Measurements from ENCODE around the gene FMO3.

The FMO3 gene

DNA sequence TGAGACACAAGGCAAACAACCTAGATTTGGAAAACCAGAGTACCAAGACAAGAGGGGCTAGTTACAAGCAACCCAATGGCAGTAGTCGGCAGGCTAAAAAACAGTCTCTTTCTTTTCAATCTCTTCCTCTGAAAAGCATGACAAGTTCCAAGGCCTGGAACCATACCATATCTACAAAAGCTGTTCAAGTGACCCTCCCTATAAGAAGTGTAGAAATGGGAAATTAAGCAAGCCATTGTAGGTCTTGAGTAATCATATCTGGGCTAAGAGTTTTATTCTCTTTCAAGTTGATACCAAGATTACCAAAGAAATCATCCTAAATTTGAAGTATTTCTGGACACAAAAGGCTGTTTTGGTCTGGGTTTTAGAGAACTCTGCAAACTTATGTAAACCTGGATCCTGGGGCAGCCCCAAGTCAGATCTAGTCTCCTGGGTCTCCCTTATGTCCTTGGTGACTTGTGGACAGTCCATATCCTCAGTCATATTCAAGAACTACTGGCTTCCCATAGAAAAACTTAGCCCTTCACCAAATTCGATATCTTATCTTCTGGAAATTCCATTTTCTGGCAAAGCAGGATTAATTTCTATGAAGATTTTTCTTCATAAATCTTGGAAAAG is 24.7 kb downstream of the FMO3 start:
- no peak for DNase-seq (ENCODE audit: extremely low read depth, insufficient read length)
- Histone ChIP-seq H3K4me3 (replicated peaks; ENCODE audit: low read depth, low read length) (no peak overlapping the region), H3K36me3 (ENCODE audit: control insufficient read depth, insufficient read depth, low read length) (no peaks in the 10 kb centered on the region), H3K27me3 (replicated peaks; ENCODE audit: control insufficient read depth, insufficient read depth, low read length) (no peaks in the 10 kb centered on the region; the same call in none of the 2 replicates)
- TF ChIP-seq, protein P1, sequence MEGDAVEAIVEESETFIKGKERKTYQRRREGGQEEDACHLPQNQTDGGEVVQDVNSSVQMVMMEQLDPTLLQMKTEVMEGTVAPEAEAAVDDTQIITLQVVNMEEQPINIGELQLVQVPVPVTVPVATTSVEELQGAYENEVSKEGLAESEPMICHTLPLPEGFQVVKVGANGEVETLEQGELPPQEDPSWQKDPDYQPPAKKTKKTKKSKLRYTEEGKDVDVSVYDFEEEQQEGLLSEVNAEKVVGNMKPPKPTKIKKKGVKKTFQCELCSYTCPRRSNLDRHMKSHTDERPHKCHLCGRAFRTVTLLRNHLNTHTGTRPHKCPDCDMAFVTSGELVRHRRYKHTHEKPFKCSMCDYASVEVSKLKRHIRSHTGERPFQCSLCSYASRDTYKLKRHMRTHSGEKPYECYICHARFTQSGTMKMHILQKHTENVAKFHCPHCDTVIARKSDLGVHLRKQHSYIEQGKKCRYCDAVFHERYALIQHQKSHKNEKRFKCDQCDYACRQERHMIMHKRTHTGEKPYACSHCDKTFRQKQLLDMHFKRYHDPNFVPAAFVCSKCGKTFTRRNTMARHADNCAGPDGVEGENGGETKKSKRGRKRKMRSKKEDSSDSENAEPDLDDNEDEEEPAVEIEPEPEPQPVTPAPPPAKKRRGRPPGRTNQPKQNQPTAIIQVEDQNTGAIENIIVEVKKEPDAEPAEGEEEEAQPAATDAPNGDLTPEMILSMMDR (IDR thresholded peaks at IDR 0.05; ENCODE audit: insufficient read depth, low read length, poor library complexity, severe bottlenecking): no peak

DNA sequence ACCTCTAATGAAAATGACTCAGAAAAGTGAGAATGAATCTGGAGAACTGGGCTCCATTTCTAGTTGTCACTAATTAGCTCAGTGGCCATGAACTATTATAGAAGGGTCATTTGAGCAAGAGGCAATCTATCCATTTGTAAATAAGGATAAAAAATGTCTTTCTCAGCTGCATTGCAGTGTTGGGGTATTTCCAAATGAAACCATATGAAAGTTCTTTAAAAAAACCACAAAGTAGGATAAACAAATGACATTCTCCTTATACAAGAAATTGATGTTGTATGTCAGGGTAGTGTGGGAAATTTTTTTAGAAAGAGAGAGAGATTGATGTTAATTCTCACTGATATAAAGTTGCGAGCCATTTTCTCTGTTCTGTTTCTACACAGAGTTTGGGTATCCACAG is 26.0 kb downstream of the FMO3 start:
- TF ChIP-seq, protein P1 (IDR thresholded peaks at IDR 0.05; ENCODE audit: insufficient read depth, low read length, poor library complexity, severe bottlenecking): no peak
- no peak for DNase-seq (ENCODE audit: extremely low read depth, insufficient read length)
- H3K4me3 ChIP-seq (replicated peaks; ENCODE audit: low read depth, low read length): no peak overlapping the region
- no peaks in the 10 kb centered on the region for H3K36me3 ChIP-seq (ENCODE audit: control insufficient read depth, insufficient read depth, low read length)
- no peaks in the 10 kb centered on the region; the same call in none of the 2 replicates for H3K27me3 ChIP-seq (replicated peaks; ENCODE audit: control insufficient read depth, insufficient read depth, low read length)

DNA sequence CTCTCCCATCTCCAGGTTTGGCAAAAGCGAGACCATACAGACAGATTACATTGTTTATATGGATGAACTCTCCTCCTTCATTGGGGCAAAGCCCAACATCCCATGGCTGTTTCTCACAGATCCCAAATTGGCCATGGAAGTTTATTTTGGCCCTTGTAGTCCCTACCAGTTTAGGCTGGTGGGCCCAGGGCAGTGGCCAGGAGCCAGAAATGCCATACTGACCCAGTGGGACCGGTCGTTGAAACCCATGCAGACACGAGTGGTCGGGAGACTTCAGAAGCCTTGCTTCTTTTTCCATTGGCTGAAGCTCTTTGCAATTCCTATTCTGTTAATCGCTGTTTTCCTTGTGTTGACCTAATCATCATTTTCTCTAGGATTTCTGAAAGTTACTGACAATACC is 26.4 kb downstream of the FMO3 start:
- TF ChIP-seq, protein P1 (IDR thresholded peaks at IDR 0.05; ENCODE audit: insufficient read depth, low read length, poor library complexity, severe bottlenecking): no peak
- no peak overlapping the region for H3K4me3 ChIP-seq (replicated peaks; ENCODE audit: low read depth, low read length)
- no peaks in the 10 kb centered on the region for H3K36me3 ChIP-seq (ENCODE audit: control insufficient read depth, insufficient read depth, low read length)
- no peak for DNase-seq (ENCODE audit: extremely low read depth, insufficient read length)
- no peaks in the 10 kb centered on the region; the same call in none of the 2 replicates for H3K27me3 ChIP-seq (replicated peaks; ENCODE audit: control insufficient read depth, insufficient read depth, low read length)

DNA sequence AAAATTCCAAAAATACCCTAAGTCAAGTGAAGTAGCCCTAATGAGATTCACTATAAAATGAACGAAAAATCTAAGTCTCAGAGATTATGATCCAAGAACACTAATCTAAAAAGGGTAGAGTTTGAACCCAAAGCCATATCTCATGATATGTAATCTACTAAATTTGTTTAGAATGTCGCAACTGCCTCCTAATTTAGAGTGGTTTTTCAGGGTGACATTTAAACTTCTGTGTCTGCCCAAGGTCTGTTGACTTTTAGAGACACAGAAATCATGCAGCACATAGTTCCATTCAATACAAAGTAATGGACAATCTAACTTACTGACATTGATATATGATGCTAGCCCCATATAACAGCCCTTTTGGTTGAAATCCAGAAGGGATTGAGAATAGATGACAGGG is 28.9 kb downstream of the FMO3 start:
- TF ChIP-seq, protein P1 (IDR thresholded peaks at IDR 0.05; ENCODE audit: insufficient read depth, low read length, poor library complexity, severe bottlenecking): no peak
- H3K27me3 ChIP-seq (replicated peaks; ENCODE audit: control insufficient read depth, insufficient read depth, low read length): no peaks in the 10 kb centered on the region; the same call in none of the 2 replicates
- no peak overlapping the region for H3K4me3 ChIP-seq (replicated peaks; ENCODE audit: low read depth, low read length)

DNA sequence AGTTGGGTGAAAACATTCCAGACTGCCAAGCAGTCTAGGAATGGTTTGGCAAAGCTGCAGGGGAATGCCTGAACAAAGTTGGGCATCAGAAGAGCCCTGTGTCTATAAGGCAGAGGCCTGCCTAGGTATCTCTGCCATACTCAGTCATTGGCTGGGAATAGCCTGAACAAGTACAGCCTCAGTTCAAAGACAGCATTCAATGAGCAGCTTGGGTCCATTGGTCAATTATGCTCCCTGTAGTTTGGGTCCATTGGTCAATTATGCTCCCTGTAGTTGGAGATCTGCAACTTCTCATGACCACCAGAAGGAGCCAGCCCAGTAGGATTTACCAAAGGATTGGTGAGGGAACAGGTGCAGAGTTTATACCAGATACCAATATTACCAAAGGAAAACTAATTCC is 31.6 kb downstream of the FMO3 start:
- H3K4me3 ChIP-seq (replicated peaks; ENCODE audit: low read depth, low read length): no peak overlapping the region
- H3K36me3 ChIP-seq (ENCODE audit: control insufficient read depth, insufficient read depth, low read length): no peaks in the 10 kb centered on the region
- H3K27me3 ChIP-seq (replicated peaks; ENCODE audit: control insufficient read depth, insufficient read depth, low read length): no peaks in the 10 kb centered on the region
- no peak for DNase-seq (ENCODE audit: extremely low read depth, insufficient read length)
- TF ChIP-seq, protein P1 (IDR thresholded peaks at IDR 0.05; ENCODE audit: insufficient read depth, low read length, poor library complexity, severe bottlenecking): no peak

More for the DNA sequence above, 28.9 kb downstream of the FMO3 start:
- no peaks in the 10 kb centered on the region for H3K36me3 ChIP-seq (ENCODE audit: control insufficient read depth, insufficient read depth, low read length)
- DNase-seq (ENCODE audit: extremely low read depth, insufficient read length): no peak

DNA sequence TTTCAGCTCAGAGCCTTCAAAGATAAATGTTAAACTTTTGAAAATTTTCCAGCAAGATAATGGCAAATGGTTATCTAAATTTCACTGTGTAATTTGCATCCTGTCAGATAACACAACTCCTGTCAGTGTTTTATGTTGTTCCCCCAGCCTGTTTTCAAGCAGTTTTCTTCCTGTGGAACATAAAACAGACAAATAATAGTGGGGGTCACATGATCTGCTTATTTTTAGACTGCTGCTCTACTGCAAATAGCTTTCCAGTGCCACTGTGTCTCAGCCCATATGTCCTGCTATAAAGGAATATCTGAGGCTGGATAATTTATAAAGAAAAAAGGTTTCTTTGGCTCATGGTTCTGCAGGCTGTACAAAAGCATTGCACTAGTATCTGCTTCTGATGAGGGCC is 32.2 kb downstream of the FMO3 start:
- Histone ChIP-seq H3K4me3 (replicated peaks; ENCODE audit: low read depth, low read length) (no peak overlapping the region), H3K36me3 (ENCODE audit: control insufficient read depth, insufficient read depth, low read length) (no peaks in the 10 kb centered on the region), H3K27me3 (replicated peaks; ENCODE audit: control insufficient read depth, insufficient read depth, low read length) (no peaks in the 10 kb centered on the region)
- DNase-seq (ENCODE audit: extremely low read depth, insufficient read length): no peak
- TF ChIP-seq, protein P1 (IDR thresholded peaks at IDR 0.05; ENCODE audit: insufficient read depth, low read length, poor library complexity, severe bottlenecking): no peak

Data from GM06990 (cell line).